Fibroblast of lung (primary cell): ENCODE measurements around the gene LOXHD1. TPM values are rescaled to one million over a fixed set of nuclear protein-coding genes. Genes with fewer than 3 reads are reported as not detected.

Experiments used
- DNase-seq, 2 donors: peaks; one replicate each; pipeline versions ENCODE4 v3.0.0 to v3.0.0-alpha.2; 2010; ENCODE audit warnings: low read depth in 2 of 2
- H2AFZ ChIP-seq: 2 replicates; pipeline ENCODE4 v1.5.1; 2012; ENCODE audit warnings: low read length, control low read depth, inconsistent platforms
- H3K27ac ChIP-seq: 2 replicates; pipeline ENCODE4 v1.5.1; 2011; ENCODE audit warnings: low read length, control low read depth; ENCODE audit not compliant: insufficient read depth
- H3K27me3 ChIP-seq: 2 replicates; pipeline ENCODE4 v1.5.1; 2011; ENCODE audit warnings: mild to moderate bottlenecking, low read length; ENCODE audit not compliant: control insufficient read depth, insufficient read depth
- H3K36me3 ChIP-seq: 2 replicates; pipeline ENCODE4 v1.5.1; 2011; ENCODE audit warnings: low read length; ENCODE audit not compliant: control insufficient read depth, insufficient read depth
- H3K4me1 ChIP-seq: 2 replicates; pipeline ENCODE4 v1.5.1; 2011; ENCODE audit warnings: low read length; ENCODE audit not compliant: control insufficient read depth, insufficient read depth; ENCODE audit errors: extremely low read depth
- H3K4me2 ChIP-seq: 2 replicates; pipeline ENCODE4 v1.5.1; 2011; ENCODE audit warnings: low read length, control low read depth; ENCODE audit not compliant: insufficient read depth; ENCODE audit errors: extremely low read depth
- H3K4me3 ChIP-seq, 4 experiments: fragments of 200-600 bp in 1 of 4; sonication (generic) in 1 of 4; replicated peaks in 1 of 4; 2 replicates each; pipeline ENCODE4 v1.5.1; 2011 to 2016; ENCODE audit warnings: low read length in 4 of 4, low read depth in 3 of 4, mild to moderate bottlenecking in 3 of 4, control low read depth in 2 of 4, inconsistent platforms in 1 of 4, mixed read lengths in 1 of 4; ENCODE audit not compliant: insufficient read depth in 1 of 4; ENCODE audit errors: control extremely low read depth in 1 of 4
- H3K79me2 ChIP-seq: 2 replicates; pipeline ENCODE4 v1.5.1; 2012; ENCODE audit warnings: mild to moderate bottlenecking, low read length, inconsistent platforms; ENCODE audit not compliant: control insufficient read depth, insufficient read depth
- H3K9ac ChIP-seq: 2 replicates; pipeline ENCODE4 v1.5.1; 2011; ENCODE audit warnings: mild to moderate bottlenecking, low read length, control low read depth; ENCODE audit not compliant: insufficient read depth
- H3K9me3 ChIP-seq: 2 replicates; pipeline ENCODE4 v1.5.1; 2012; ENCODE audit warnings: low read depth, low read length; ENCODE audit not compliant: control insufficient read depth, insufficient read depth
- H4K20me1 ChIP-seq: 2 replicates; pipeline ENCODE4 v1.5.1; 2011; ENCODE audit warnings: low read length; ENCODE audit not compliant: control insufficient read depth, insufficient read depth; ENCODE audit errors: extremely low read depth
- EZH2 ChIP-seq: IDR thresholded peaks from 2 replicates; pipeline ENCODE4 v1.5.1; 2012; ENCODE audit warnings: low read length, control low read depth, mild to moderate bottlenecking; ENCODE audit errors: missing control alignments
- polyA plus RNA-seq, 2 donors: library from polyadenylated mRNA; depleted of rRNA in 1 of 2; stranded (reverse) in 1 of 2; unstranded in 1 of 2; fragments of >200 nt; gene quantifications; 2 replicates each; pipeline ENCODE4 v1.2.1, GENCODE V29; 2011 to 2012; ENCODE audit warnings: missing spikeins in 1 of 2
- total RNA-seq: library from RNA; depleted of rRNA; stranded (reverse); fragments of >200 nt; gene quantifications from 2 replicates; pipeline ENCODE4 v1.2.1, GENCODE V29; 2014
- TF ChIP-seq, protein P1 (sequence below), 2 donors: IDR thresholded peaks in 1 of 2; conservative IDR thresholded peaks in 1 of 2; 1 replicate in 1 of 2; 2 replicates in 1 of 2; pipeline ENCODE4 v1.5.1; 2011 to 2012; ENCODE audit warnings: low read length in 2 of 2, control low read depth in 1 of 2, inconsistent platforms in 1 of 2, low read depth in 1 of 2, mild to moderate bottlenecking in 1 of 2

Gene LOXHD1
- total and polyA plus RNA-seq, 2 donors (not counting 1 experiment from before 2014, with no cell fraction given), result not detected

DNA sequence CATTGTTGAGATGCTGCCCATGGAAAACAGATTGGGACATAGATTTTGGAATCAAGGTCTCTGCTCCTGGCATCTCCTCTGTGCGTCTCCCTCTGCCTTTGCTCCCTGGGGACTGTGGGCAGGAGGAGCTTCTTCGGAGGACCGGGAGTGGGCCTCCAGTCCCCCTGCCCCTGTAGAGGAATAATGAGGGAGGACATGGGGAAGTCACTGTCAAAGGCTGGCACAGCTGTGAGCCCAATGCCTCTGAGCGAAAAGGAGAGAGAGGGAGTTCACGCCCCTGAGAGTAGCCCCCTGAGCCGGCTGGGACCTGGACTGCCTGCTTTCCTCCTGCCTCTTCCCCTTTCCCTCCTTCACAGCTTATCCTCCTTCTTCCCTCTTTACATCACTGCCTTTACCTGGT, 195.0 kb downstream of the LOXHD1 start:
- H3K4me1 ChIP-seq, result no peaks in the 10 kb centered on the region
- H4K20me1 ChIP-seq, result no peaks in the 10 kb centered on the region
- H3K36me3 ChIP-seq, result no peaks in the 10 kb centered on the region
- no peak overlapping the region for H3K4me2 ChIP-seq
- H3K27ac ChIP-seq, result no peak overlapping the region
- TF ChIP-seq EZH2, result no peak
- TF ChIP-seq, protein P1, sequence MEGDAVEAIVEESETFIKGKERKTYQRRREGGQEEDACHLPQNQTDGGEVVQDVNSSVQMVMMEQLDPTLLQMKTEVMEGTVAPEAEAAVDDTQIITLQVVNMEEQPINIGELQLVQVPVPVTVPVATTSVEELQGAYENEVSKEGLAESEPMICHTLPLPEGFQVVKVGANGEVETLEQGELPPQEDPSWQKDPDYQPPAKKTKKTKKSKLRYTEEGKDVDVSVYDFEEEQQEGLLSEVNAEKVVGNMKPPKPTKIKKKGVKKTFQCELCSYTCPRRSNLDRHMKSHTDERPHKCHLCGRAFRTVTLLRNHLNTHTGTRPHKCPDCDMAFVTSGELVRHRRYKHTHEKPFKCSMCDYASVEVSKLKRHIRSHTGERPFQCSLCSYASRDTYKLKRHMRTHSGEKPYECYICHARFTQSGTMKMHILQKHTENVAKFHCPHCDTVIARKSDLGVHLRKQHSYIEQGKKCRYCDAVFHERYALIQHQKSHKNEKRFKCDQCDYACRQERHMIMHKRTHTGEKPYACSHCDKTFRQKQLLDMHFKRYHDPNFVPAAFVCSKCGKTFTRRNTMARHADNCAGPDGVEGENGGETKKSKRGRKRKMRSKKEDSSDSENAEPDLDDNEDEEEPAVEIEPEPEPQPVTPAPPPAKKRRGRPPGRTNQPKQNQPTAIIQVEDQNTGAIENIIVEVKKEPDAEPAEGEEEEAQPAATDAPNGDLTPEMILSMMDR (conservative IDR thresholded peaks at IDR 0.05 in 1 of 2, IDR thresholded peaks at IDR 0.05 in 1 of 2; ENCODE audit: low read depth in 1 of 2, low read length in 2 of 2), result no peak
- DNase-seq, result no peak
- H3K4me3 ChIP-seq, result no peak overlapping the region
- no peaks in the 10 kb centered on the region for H3K9me3 ChIP-seq
- no peak overlapping the region for H2AFZ ChIP-seq
- no peaks in the 10 kb centered on the region for H3K27me3 ChIP-seq
- no peaks in the 10 kb centered on the region for H3K79me2 ChIP-seq
- no peak overlapping the region for H3K9ac ChIP-seq

DNA sequence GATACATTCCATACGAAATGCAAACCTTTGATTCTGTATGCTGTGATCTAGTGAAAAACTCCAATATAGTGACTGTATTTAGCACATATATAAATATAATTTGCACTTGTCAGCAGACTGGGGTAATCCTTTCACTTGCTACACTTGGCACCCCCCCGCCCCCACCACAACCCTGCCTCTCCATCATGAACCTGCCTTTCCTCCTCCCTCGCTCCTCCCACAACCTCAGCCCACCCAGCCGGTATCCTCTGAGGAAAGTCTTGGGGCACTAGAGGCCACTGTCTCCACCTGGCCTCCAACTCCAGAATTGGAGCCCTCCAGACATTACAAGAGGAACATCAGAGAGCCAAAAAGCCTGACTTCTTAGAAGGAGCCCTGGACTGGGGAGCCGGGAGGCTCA, 196.3 kb downstream of the LOXHD1 start:
- Histone ChIP-seq H4K20me1 (no peaks in the 10 kb centered on the region), H3K9me3 (no peaks in the 10 kb centered on the region), H3K27me3 (no peaks in the 10 kb centered on the region), H3K79me2 (no peaks in the 10 kb centered on the region), H3K9ac (no peak overlapping the region), H3K4me2 (no peak overlapping the region), H3K4me1 (no peaks in the 10 kb centered on the region), H3K4me3 (no peak overlapping the region), H3K36me3 (no peaks in the 10 kb centered on the region), H3K27ac (no peak overlapping the region), H2AFZ (no peak overlapping the region)
- DNase-seq, result no peak
- TF ChIP-seq, protein P1 (conservative IDR thresholded peaks at IDR 0.05 in 1 of 2, IDR thresholded peaks at IDR 0.05 in 1 of 2; ENCODE audit: low read depth in 1 of 2, low read length in 2 of 2), result no peak
- TF ChIP-seq EZH2, result no peak

GRCh38 chr18:46459789-46460455, 197.1 kb downstream of the LOXHD1 start:
- no peak overlapping the region for H3K4me2 ChIP-seq
- no peaks in the 10 kb centered on the region for H4K20me1 ChIP-seq
- H3K4me3 ChIP-seq, result no peak overlapping the region
- TF ChIP-seq, protein P1 (conservative IDR thresholded peaks at IDR 0.05 in 1 of 2, IDR thresholded peaks at IDR 0.05 in 1 of 2; ENCODE audit: low read depth in 1 of 2, low read length in 2 of 2), result no peak
- no peak for TF ChIP-seq EZH2
- H3K4me1 ChIP-seq, result no peaks in the 10 kb centered on the region
- no peak overlapping the region for H2AFZ ChIP-seq
- no peak for DNase-seq
- no peak overlapping the region for H3K27ac ChIP-seq
- no peaks in the 10 kb centered on the region for H3K79me2 ChIP-seq
- H3K27me3 ChIP-seq, result no peaks in the 10 kb centered on the region
- H3K9ac ChIP-seq, result no peak overlapping the region
- H3K9me3 ChIP-seq, result no peaks in the 10 kb centered on the region
- no peaks in the 10 kb centered on the region for H3K36me3 ChIP-seq
